ENCODE results near the gene OSBPL6.

The OSBPL6 gene

GRCh38 chr2:178441426-178441825 lies 247.1 kb downstream of the OSBPL6 start:
- DNase-seq (ENCODE audit: low read depth in 2 of 2), result no peak

GRCh38 chr2:178448968-178449661 lies 254.8 kb downstream of the OSBPL6 start:
- DNase-seq (ENCODE audit: low read depth in 2 of 2), result no peak

- no peak for DNase-seq (ENCODE audit: low read depth in 2 of 2)
These were observed 255.6 kb downstream of the OSBPL6 start for GRCh38 chr2:178449700-178450523.

GRCh38 chr2:178450524-178450773 lies 256.1 kb downstream of the OSBPL6 start:
- DNase-seq (ENCODE audit: low read depth in 2 of 2), result no peak

GRCh38 chr2:178450774-178451525 lies 256.6 kb downstream of the OSBPL6 start, which contains the start of the genes PJVK and PRKRA:
Gene PJVK, plus strand, starts transcription at chr2:178451378. Its CDS starts 2,032 bp downstream, at chr2:178453410.
Gene PRKRA, minus strand, starts transcription at chr2:178451175. Its CDS starts 145 bp downstream, at chr2:178451030.
- peak; percentile 96 to 97 for DNase-seq (ENCODE audit: low read depth in 2 of 2)

- no peak for DNase-seq (ENCODE audit: low read depth in 2 of 2)
These were observed 258.0 kb downstream of the OSBPL6 start for GRCh38 chr2:178452334-178452733.

Data from stimulated activated CD4-positive, alpha-beta T cell treated with anti-CD3 and anti-CD28 coated beads, Interleukin-1b, Interleukin-23, amount 100 ng/mL, for 4 hours (primary cell).